Tibial artery (tissue), 4 donors: ENCODE data around the gene GLB1L2.

Source experiments
- DNase-seq, 2 donors: peaks; one replicate each; pipeline ENCODE4 v3.0.0-alpha.2; 2019
- H3K27ac ChIP-seq, 2 donors: fragments of 200-600 bp; sonication (generic) in 1 of 2; 1 replicate in 1 of 2; 2 replicates in 1 of 2; pipeline ENCODE4 v1.5.1; 2018 to 2019; ENCODE audit warnings: mild to moderate bottlenecking in 1 of 2
- H3K27me3 ChIP-seq, 2 donors: fragments of 200-600 bp; sonication (generic) in 1 of 2; one replicate each; pipeline versions ENCODE4 v1.5.1 to v1.6.0; 2016 to 2019
- H3K36me3 ChIP-seq, 3 donors: fragments of 200-600 bp; sonication (generic) in 2 of 3; one replicate each; pipeline ENCODE4 v1.5.1; 2016 to 2019; ENCODE audit warnings: mild to moderate bottlenecking in 2 of 3
- H3K4me1 ChIP-seq, 4 donors: fragments of 200-600 bp; sonication (generic) in 2 of 4; 1 replicate in 3 of 4; 2 replicates in 1 of 4; pipeline ENCODE4 v1.5.1; 2016 to 2019
- H3K4me3 ChIP-seq, 2 donors: fragments of 200-600 bp; sonication (generic) in 1 of 2; 1 replicate in 1 of 2; 2 replicates in 1 of 2; pipeline ENCODE4 v1.5.1; 2018 to 2019; ENCODE audit warnings: mild to moderate bottlenecking in 2 of 2
- H3K9me3 ChIP-seq, 3 donors: fragments of 200-600 bp; sonication (generic) in 1 of 3; one replicate each; pipeline ENCODE4 v1.5.1; 2016 to 2019
- intact Hi-C: fragments of 100-400 bp; cut with DNase I; formaldehyde crosslinking; loops from one replicate; pipeline ENCODE4 v1.15.0; 2023; ENCODE audit warnings: low total_unique reads
- TF ChIP-seq, protein P1 (sequence below), 2 experiments: fragments of 200-600 bp in 1 of 2; fragments of 450-650 bp in 1 of 2; IDR thresholded peaks; one replicate each; pipeline ENCODE4 v1.5.1; 2017 to 2019; ENCODE audit warnings: antibody characterized with exemption in 2 of 2, mild to moderate bottlenecking in 1 of 2, moderate library complexity in 1 of 2

The GLB1L2 gene

DNA sequence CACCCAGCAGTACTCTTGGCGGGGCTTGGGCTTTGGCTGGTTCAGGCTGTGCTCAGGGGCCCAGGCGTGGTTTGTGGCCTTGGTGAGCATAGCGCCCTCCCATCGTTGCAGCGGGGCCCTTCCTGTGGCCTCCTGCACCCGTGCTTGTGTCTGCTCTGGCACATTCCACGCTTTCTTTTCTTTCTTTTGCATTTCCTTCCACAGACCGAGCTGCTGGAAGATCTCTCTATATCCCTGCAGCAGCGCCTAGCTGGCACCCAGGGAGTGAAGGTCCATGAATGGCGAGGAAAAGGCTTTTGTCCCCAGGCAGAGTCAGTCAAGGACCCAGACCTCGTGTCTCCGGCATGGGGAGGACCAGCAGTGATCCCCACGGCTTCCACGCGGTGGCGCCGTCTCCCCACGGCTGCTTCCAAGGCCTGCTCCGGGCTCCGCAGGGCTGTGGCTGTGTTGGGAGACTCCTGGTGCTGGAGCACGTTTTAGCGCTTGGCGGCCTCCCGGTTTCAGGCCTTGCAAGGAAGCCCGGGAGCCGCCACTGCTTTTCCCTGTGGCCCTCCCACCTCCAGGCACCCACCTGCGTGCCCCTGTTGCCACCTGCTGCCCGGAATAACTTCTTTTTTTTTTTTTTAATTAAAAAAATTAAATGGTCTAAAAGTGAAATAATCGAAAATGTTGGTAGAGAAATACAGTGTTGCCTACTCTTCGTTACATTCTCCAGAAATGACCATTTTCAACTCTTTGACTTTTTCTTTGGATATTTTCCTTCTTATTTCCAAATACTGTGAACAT, 28.5 kb downstream of the GLB1L2 start:
- TF ChIP-seq, protein P1, sequence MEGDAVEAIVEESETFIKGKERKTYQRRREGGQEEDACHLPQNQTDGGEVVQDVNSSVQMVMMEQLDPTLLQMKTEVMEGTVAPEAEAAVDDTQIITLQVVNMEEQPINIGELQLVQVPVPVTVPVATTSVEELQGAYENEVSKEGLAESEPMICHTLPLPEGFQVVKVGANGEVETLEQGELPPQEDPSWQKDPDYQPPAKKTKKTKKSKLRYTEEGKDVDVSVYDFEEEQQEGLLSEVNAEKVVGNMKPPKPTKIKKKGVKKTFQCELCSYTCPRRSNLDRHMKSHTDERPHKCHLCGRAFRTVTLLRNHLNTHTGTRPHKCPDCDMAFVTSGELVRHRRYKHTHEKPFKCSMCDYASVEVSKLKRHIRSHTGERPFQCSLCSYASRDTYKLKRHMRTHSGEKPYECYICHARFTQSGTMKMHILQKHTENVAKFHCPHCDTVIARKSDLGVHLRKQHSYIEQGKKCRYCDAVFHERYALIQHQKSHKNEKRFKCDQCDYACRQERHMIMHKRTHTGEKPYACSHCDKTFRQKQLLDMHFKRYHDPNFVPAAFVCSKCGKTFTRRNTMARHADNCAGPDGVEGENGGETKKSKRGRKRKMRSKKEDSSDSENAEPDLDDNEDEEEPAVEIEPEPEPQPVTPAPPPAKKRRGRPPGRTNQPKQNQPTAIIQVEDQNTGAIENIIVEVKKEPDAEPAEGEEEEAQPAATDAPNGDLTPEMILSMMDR (IDR thresholded peaks at IDR 0.05) = peak; percentile 58 to 63
- no peak overlapping the region for H3K4me3 ChIP-seq
- no peak overlapping the region for H3K27ac ChIP-seq
- H3K36me3 ChIP-seq = no peaks in the 10 kb centered on the region
- peaks cover 0 to 7% of the 10 kb centered on the region in 2 donors for H3K27me3 ChIP-seq
- peak; percentile 57 to 74 for DNase-seq
- no peaks in the 10 kb centered on the region for H3K9me3 ChIP-seq
- no peaks in the 10 kb centered on the region for H3K4me1 ChIP-seq
- intact Hi-C loops = no loop called here

DNA sequence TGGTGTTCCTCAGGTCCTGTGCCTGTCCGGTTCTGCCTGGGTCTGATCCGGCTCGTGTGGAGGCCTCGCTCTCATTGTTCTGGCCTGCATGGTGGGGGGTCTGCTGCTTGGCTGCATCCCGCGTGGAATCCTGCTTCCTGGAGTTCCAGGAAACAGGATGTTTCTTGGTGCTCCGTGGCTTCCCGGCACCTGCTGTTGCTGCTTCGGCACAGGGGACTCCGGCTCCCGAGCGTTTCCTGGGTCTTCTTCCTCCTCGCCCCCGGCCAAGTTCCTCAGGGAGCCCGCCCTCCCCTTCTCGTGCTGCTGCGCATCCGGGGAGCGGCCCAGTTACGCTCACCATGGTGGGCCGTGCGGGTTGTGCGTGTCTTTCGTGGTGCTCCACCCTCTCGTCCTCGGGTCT, 29.9 kb downstream of the GLB1L2 start:
- Histone ChIP-seq H3K9me3 (no peaks in the 10 kb centered on the region), H3K4me1 (no peaks in the 10 kb centered on the region), H3K4me3 (no peak overlapping the region), H3K27me3 (peaks cover 0 to 7% of the 10 kb centered on the region in 2 donors), H3K27ac (no peak overlapping the region), H3K36me3 (no peaks in the 10 kb centered on the region)
- TF ChIP-seq, protein P1 (IDR thresholded peaks at IDR 0.05) = no peak
- DNase-seq = peak in 1 of 2 donors; percentile 58
- intact Hi-C loops = no loop called here

DNA sequence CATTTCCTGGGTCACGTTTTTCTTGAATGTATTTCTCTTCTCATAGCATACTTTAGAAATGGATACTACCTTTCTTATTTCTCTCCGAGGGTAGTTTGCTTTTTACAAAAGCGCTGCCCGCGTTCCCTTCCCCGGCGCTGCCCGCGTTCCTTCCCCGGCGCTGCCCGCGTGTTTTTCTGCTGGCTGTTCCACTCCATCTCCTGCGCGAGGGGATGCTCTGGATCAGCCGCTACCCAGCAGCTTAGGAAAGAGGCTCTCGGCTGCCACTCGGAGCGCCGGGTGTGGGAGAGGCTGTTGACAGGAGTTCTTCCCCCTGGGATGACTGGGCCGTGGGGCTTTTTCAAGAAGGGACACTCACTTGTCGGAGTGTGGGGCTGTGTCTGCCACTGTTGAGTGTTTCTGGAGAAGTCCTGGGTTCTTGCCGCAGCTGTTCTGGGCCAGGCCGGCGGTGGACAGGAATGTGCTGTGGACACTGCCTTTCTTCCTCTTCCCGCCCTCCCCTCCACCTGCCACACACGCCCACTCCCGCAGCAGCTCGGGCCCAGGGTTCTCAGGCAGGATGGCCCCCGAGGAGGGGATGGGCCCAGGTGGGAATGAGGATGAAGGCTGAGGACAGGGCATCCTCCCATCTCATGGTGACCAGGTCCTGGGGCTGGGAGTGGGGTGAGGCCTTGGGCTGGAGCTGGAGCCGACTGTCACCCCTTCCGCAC, 30.6 kb downstream of the GLB1L2 start:
- Histone ChIP-seq H3K9me3 (no peaks in the 10 kb centered on the region), H3K4me1 (no peaks in the 10 kb centered on the region), H3K4me3 (no peak overlapping the region), H3K36me3 (no peaks in the 10 kb centered on the region), H3K27ac (no peak overlapping the region), H3K27me3 (peaks cover 0 to 7% of the 10 kb centered on the region in 2 donors)
- DNase-seq = peak in 1 of 2 donors; percentile 47
- intact Hi-C loops = no loop called here
- TF ChIP-seq, protein P1 (IDR thresholded peaks at IDR 0.05) = no peak

DNA sequence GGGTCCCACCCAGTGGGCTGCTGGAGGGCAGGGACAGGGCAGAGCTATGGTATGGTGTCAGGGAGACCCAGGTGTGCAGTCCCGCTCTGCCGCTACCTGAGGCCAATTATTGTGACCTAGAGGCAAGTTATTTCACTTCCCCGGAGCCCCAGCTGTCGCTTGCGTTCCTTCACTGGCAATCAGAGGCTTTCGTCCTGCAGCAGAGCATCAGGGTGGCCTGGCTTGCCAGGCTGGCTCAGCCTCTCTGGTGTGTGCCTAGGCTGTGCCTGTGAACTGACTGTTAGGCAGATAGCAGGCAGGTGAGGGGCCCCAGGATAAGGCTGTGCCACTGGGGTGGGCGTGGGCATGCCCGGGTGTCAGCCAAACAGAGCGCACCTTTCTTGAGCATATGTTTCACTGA, 31.4 kb downstream of the GLB1L2 start:
- no peak overlapping the region for H3K27ac ChIP-seq
- intact Hi-C loops = no loop called here
- TF ChIP-seq, protein P1 (IDR thresholded peaks at IDR 0.05) = no peak
- H3K9me3 ChIP-seq = no peaks in the 10 kb centered on the region
- peak in 1 of 2 donors; percentile 43 for DNase-seq
- no peak overlapping the region for H3K4me3 ChIP-seq
- peaks cover 0 to 7% of the 10 kb centered on the region in 2 donors for H3K27me3 ChIP-seq
- no peaks in the 10 kb centered on the region for H3K36me3 ChIP-seq
- no peaks in the 10 kb centered on the region for H3K4me1 ChIP-seq

DNA sequence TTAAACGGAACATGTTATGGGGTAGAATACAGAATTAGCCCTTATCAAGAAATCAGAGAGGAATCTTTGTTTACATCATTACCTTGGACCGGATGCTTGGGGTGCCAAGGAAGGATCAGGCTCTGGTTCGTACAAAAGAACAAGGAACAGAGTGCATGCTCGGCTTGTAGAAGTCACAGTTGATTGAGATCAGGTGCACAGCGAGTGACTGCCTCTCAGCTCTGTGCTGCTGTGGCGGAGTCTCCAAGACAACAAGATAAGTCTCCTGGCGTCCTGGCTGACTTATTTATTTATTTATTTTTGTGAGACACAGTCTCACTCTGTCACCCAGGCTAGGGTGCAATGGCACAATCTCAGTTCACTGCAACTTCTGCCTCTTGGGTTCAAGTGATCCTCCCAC, 31.8 kb downstream of the GLB1L2 start:
- intact Hi-C loops = no loop called here
- Histone ChIP-seq H3K27ac (no peak overlapping the region), H3K9me3 (no peaks in the 10 kb centered on the region), H3K36me3 (no peaks in the 10 kb centered on the region), H3K27me3 (peaks cover 0 to 7% of the 10 kb centered on the region in 2 donors), H3K4me1 (no peaks in the 10 kb centered on the region), H3K4me3 (no peak overlapping the region)
- peak in 1 of 2 donors; percentile 25 for DNase-seq
- TF ChIP-seq, protein P1 (IDR thresholded peaks at IDR 0.05) = no peak
